GM12878 (cell line): ENCODE data around the gene FAM81A. TPM values are rescaled to one million over a fixed set of nuclear protein-coding genes. Genes with fewer than 3 reads are reported as not detected.

ENCODE experiments used
- ATAC-seq: fragments of 200-7000 bp; cut with Tn5 transposase; 3 replicates; pipeline ENCODE4 v1.9.1; 2020; ENCODE audit warnings: mild to moderate bottlenecking, moderate library complexity
- BruUV-seq: library from RNA; stranded (reverse); fragments of 400-500 nt; replicated peaks from 2 replicates; lab custom pipeline; 2021; lab: Mats Ljungman, UMichigan
- CTCF ChIA-PET: fragments of 300-600 bp; sonication (Branson Sonifier 250); formaldehyde crosslinking; extraction: SDS; loops from one replicate; lab custom pipeline; 2021; ENCODE audit warnings: inconsistent platforms; lab: Yijun Ruan, JAX
- POLR2A ChIA-PET: fragments of 350-600 bp; formaldehyde crosslinking; extraction: SDS; loops from one replicate; lab custom pipeline; 2021; ENCODE audit warnings: inconsistent platforms; lab: Charles Lee
- RAD21 ChIA-PET: fragments of 300-600 bp; sonication (Branson Sonifier 250); formaldehyde crosslinking; loops from one replicate; lab custom pipeline; 2023; ENCODE audit warnings: antibody characterized with exemption; ENCODE audit not compliant: unreplicated experiment; lab: Charles Lee
- SMC1A ChIA-PET: fragments of 300-600 bp; sonication (Branson Sonifier 250); formaldehyde crosslinking; loops from one replicate; lab custom pipeline; 2023; ENCODE audit not compliant: unreplicated experiment, uncharacterized antibody; lab: Charles Lee
- DNase-seq: peaks from one replicate; pipeline ENCODE4 v3.0.0-alpha.2; 2011; ENCODE audit warnings: low read depth, low spot score
- FAIRE-seq: peaks from 3 replicates; lab custom pipeline; 2011; peaks lifted over from hg19 to GRCh38; lab: Jason Lieb, UNC
- H2AFZ ChIP-seq: 2 replicates; pipeline ENCODE4 v1.6.0; 2011; ENCODE audit warnings: low read depth, low read length, control low read depth; ENCODE audit not compliant: control insufficient read depth
- H3K27ac ChIP-seq: 2 replicates; pipeline ENCODE4 v1.5.1; 2011; ENCODE audit warnings: control low read depth; ENCODE audit not compliant: control insufficient read depth, insufficient read depth
- H3K27me3 ChIP-seq, 2 experiments: replicated peaks in 1 of 2; 2 replicates each; pipeline versions ENCODE4 v1.6.0 to v1.6.1; 2011; ENCODE audit warnings: low read length in 1 of 2; ENCODE audit not compliant: control insufficient read depth in 2 of 2, insufficient read depth in 2 of 2
- H3K36me3 ChIP-seq, 2 experiments: 2 replicates each; pipeline ENCODE4 v1.5.1; 2011; ENCODE audit warnings: low read length in 1 of 2; ENCODE audit not compliant: control insufficient read depth in 2 of 2, insufficient read depth in 2 of 2
- H3K4me1 ChIP-seq: 2 replicates; pipeline ENCODE4 v1.6.1; 2011; ENCODE audit warnings: mild to moderate bottlenecking, low read length, moderate library complexity, mixed read lengths; ENCODE audit not compliant: control insufficient read depth, insufficient read depth
- H3K4me2 ChIP-seq: 2 replicates; pipeline ENCODE4 v1.6.0; 2011; ENCODE audit warnings: control low read depth; ENCODE audit not compliant: control insufficient read depth, insufficient read depth
- H3K4me3 ChIP-seq: fragments of 200-600 bp; sonication (generic); 2 replicates; pipeline ENCODE4 v1.5.1; 2016
- H3K79me2 ChIP-seq: 2 replicates; pipeline ENCODE4 v1.6.0; 2011; ENCODE audit warnings: low read length; ENCODE audit not compliant: control insufficient read depth, insufficient read depth
- H3K9ac ChIP-seq: 2 replicates; pipeline ENCODE4 v1.8.0; 2011; ENCODE audit warnings: low read length, control low read depth, mixed read lengths; ENCODE audit not compliant: control insufficient read depth, insufficient read depth
- H3K9me3 ChIP-seq: replicated peaks from 3 replicates; pipeline ENCODE4 v1.5.1; 2011; ENCODE audit warnings: mild to moderate bottlenecking, low read length; ENCODE audit not compliant: control insufficient read depth, insufficient read depth
- H4K20me1 ChIP-seq: 2 replicates; pipeline ENCODE4 v1.6.0; 2011; ENCODE audit not compliant: control insufficient read depth, insufficient read depth
- BCL11A ChIP-seq: IDR thresholded peaks from 2 replicates; pipeline ENCODE4 v1.6.1; 2011; ENCODE audit warnings: low read depth, low read length
- BMI1 ChIP-seq: fragments of 450-650 bp; IDR thresholded peaks from 2 replicates; pipeline ENCODE4 v1.6.1; 2016; ENCODE audit warnings: mild to moderate bottlenecking, moderate library complexity, borderline replicate concordance
- CHD1 ChIP-seq: IDR thresholded peaks from 2 replicates; pipeline ENCODE4 v1.6.1; 2012; ENCODE audit warnings: low read depth, low read length, improper control_type of control experiment
- CUX1 ChIP-seq: IDR thresholded peaks from 2 replicates; pipeline ENCODE4 v1.6.1; 2012; ENCODE audit warnings: improper control_type of control experiment, low read depth, low read length; ENCODE audit not compliant: insufficient replicate concordance
- E4F1 ChIP-seq: fragments of 450-650 bp; IDR thresholded peaks from 2 replicates; pipeline ENCODE4 v1.6.1; 2018; ENCODE audit warnings: borderline replicate concordance, mild to moderate bottlenecking; ENCODE audit not compliant: partially characterized antibody
- IKZF1 ChIP-seq: fragments of 450-650 bp; conservative IDR thresholded peaks from 2 replicates; pipeline ENCODE4 v1.6.1; 2017; ENCODE audit warnings: antibody characterized with exemption, mild to moderate bottlenecking
- MLLT1 ChIP-seq: fragments of 450-650 bp; IDR thresholded peaks from 2 replicates; pipeline ENCODE4 v1.6.1; 2016; ENCODE audit warnings: mild to moderate bottlenecking
- MYB ChIP-seq: fragments of 150-350 bp; IDR thresholded peaks from 2 replicates; pipeline ENCODE4 v1.6.1; 2014; ENCODE audit warnings: mild to moderate bottlenecking, low read depth, low read length, borderline replicate concordance
- MYC ChIP-seq: IDR thresholded peaks from 2 replicates; pipeline ENCODE4 v1.6.1; 2011; ENCODE audit warnings: mild to moderate bottlenecking, low read length, moderate library complexity, inconsistent platforms; ENCODE audit not compliant: insufficient read depth, insufficient replicate concordance, insufficient read length, severe bottlenecking
- RAD21 ChIP-seq: IDR thresholded peaks from 2 replicates; pipeline ENCODE4 v1.6.1; 2011; ENCODE audit warnings: mild to moderate bottlenecking, low read depth, low read length, moderate library complexity; ENCODE audit not compliant: insufficient read depth
- SUZ12 ChIP-seq: fragments of 200-600 bp; sonication (generic); IDR thresholded peaks from one replicate; pipeline ENCODE4 v1.6.1; 2018; ENCODE audit warnings: antibody characterized with exemption, mild to moderate bottlenecking; ENCODE audit not compliant: unreplicated experiment
- WGBS: methylation state at CpG from one replicate; pipeline ENCODE4 v1.1.6; 2016; ENCODE audit warnings: low lambda C conversion rate; ENCODE audit not compliant: insufficient replicate concordance, insufficient coverage; ENCODE audit errors: missing lambda C conversion rate; 5-methylcytosine and 5-hydroxymethylcytosine counted together
- in situ Hi-C: fragments of 300-500 bp; cut with MboI; formaldehyde crosslinking; loops from 9 replicates; pipeline ENCODE4 v1.14.3; 2018; ENCODE audit warnings: mixed read lengths
- intact Hi-C: fragments of 100-400 bp; cut with micrococcal nuclease; formaldehyde crosslinking; loops from one replicate; pipeline ENCODE4 v1.14.2; 2022; ENCODE audit not compliant: unreplicated experiment
- polyA plus RNA-seq, 11 experiments: library from polyadenylated mRNA; depleted of rRNA in 4 of 11; unstranded in 6 of 11; stranded (reverse) in 5 of 11; fragments of >200 nt; fragmentation: Nextera tagmentation in 4 of 11; fragmentation: Illumina TruSeq in 1 of 11; extraction: Ambion mirVana in 4 of 11; extraction: Trizol in 1 of 11; gene quantifications; 1 replicate in 1 of 11; 2 replicates in 10 of 11; pipeline versions ENCODE4 v1.2.1 to v1.2.3, GENCODE V29; 2011 to 2016; ENCODE audit warnings: inconsistent platforms in 2 of 11, missing spikeins in 2 of 11, low read depth in 1 of 11
- total RNA-seq, 4 experiments: library from RNA; depleted of rRNA in 3 of 4; stranded (reverse); fragments of >200 nt in 3 of 4; fragmentation: Illumina TruSeq in 1 of 4; extraction: Trizol in 1 of 4; gene quantifications; 2 replicates each; pipeline versions ENCODE4 v1.2.1 to v1.2.3, GENCODE V29; 2013 to 2021

FAM81A gene
- total and polyA plus RNA-seq, 10 of the 15 experiments (the other 5 are each of a cell fraction or from before 2014, with no cell fraction given): 0.18 to 34.5 (median 16.2) TPM

GRCh38 chr15:59407946-59408345 lies 30.0 kb upstream of the FAM81A start (continued):
- no peak for TF ChIP-seq MLLT1
- TF ChIP-seq E4F1: no peak

- peak; percentile 4 for ATAC-seq
- intact Hi-C loops (loop anchor here (1.0 to 10.0 kb wide), 2 partner anchors 75 to 426 kb away; partner anchors contain the start of gene RNF111), in situ Hi-C loops (loop anchor here (5.0 kb wide), 1 partner anchor 168 kb away; no protein-coding TSS in a partner anchor)
- BruUV-seq: TSS peak; percentile 59
- peak overlapping the region; percentile 52 for H3K27ac ChIP-seq
- ChIA-PET RAD21 (interaction anchor here (0.8 to 7.5 kb wide), 22 partner anchors 9 to 1183 kb away, joined by 3 to 99 read pairs (median 6); partner anchors contain the start of genes FAM81A and MYO1E), CTCF (interaction anchor here (0.8 to 5.0 kb wide), 19 partner anchors 11 to 454 kb away, joined by 3 to 83 read pairs (median 4); partner anchors contain the start of gene MYO1E), SMC1A (interaction anchor here (0.7 to 7.8 kb wide), 44 partner anchors 8 to 430 kb away, joined by 3 to 91 read pairs (median 4); partner anchors contain the start of gene MYO1E), POLR2A (interaction anchor here (0.6 to 4.0 kb wide), 9 partner anchors 11 to 171 kb away, joined by 3 to 21 read pairs (median 3); no protein-coding TSS in a partner anchor)
- peak overlapping the region; percentile 38 for H3K4me3 ChIP-seq
- 13% methylated on average over 2 of the region's 2 CpGs for WGBS
- peak; percentile 64 for DNase-seq
- peak overlapping the region; percentile 3; the same call in 1 of the 2 replicates for H2AFZ ChIP-seq
- FAIRE-seq: no peak
- H3K79me2 ChIP-seq: peaks cover 9% of the 10 kb centered on the region
- peak overlapping the region; percentile 63 for H3K4me2 ChIP-seq
- H3K9ac ChIP-seq: peak overlapping the region; percentile 65
- no peaks in the 10 kb centered on the region for H3K9me3 ChIP-seq
- H3K4me1 ChIP-seq: peaks cover 66% of the 10 kb centered on the region
- no peaks in the 10 kb centered on the region; a peak in 1 of 4 replicates for H3K36me3 ChIP-seq
- no peaks in the 10 kb centered on the region for H3K27me3 ChIP-seq
- no peaks in the 10 kb centered on the region for H4K20me1 ChIP-seq
- no peak for TF ChIP-seq CUX1
- TF ChIP-seq MYB: no peak
- no peak for TF ChIP-seq SUZ12
- TF ChIP-seq BMI1: no peak
- TF ChIP-seq MYC: no peak
- peak; percentile 61; the same call in 1 of the 2 replicates for TF ChIP-seq IKZF1
- TF ChIP-seq BCL11A: no peak
- TF ChIP-seq RAD21: no peak
- TF ChIP-seq CHD1: no peak
Observed at GRCh38 chr15:59410391-59410896, 27.5 kb upstream of the FAM81A start.
